Spleen (tissue), 11 donors: ENCODE data around the gene KIT. TPM values are rescaled to one million over a fixed set of nuclear protein-coding genes. Genes with fewer than 3 reads are reported as not detected.

Experiments
- DNase-seq: peaks from one replicate; pipeline ENCODE4 v3.0.0-alpha.2; 2020
- H3K27ac ChIP-seq, 8 donors: fragments of 200-600 bp; sonication (generic) in 7 of 8; 1 replicate in 4 of 8; 2 replicates in 4 of 8; pipeline versions ENCODE4 v1.5.0 to v1.8.0; 2016 to 2021; ENCODE audit warnings: inconsistent platforms in 4 of 8, mild to moderate bottlenecking in 4 of 8, moderate library complexity in 1 of 8
- H3K27me3 ChIP-seq, 7 donors: fragments of 200-600 bp; sonication (generic) in 6 of 7; replicated peaks in 1 of 7; 1 replicate in 4 of 7; 2 replicates in 3 of 7; pipeline versions ENCODE4 v1.5.0 to v1.8.0; 2016 to 2021; ENCODE audit warnings: inconsistent platforms in 3 of 7, mild to moderate bottlenecking in 1 of 7
- H3K36me3 ChIP-seq, 6 donors: fragments of 200-600 bp; sonication (generic) in 5 of 6; 1 replicate in 4 of 6; 2 replicates in 2 of 6; pipeline versions ENCODE4 v1.5.0 to v1.8.0; 2016 to 2021; ENCODE audit warnings: inconsistent platforms in 2 of 6
- H3K4me1 ChIP-seq, 6 donors: fragments of 200-600 bp; sonication (generic) in 5 of 6; 1 replicate in 3 of 6; 2 replicates in 3 of 6; pipeline versions ENCODE4 v1.5.0 to v1.8.0; 2016 to 2021; ENCODE audit warnings: inconsistent platforms in 3 of 6
- H3K4me3 ChIP-seq, 8 donors: fragments of 200-600 bp; sonication (generic) in 7 of 8; 1 replicate in 4 of 8; 2 replicates in 4 of 8; pipeline versions ENCODE4 v1.5.0 to v1.8.0; 2016 to 2021; ENCODE audit warnings: inconsistent platforms in 4 of 8, mild to moderate bottlenecking in 4 of 8, moderate library complexity in 2 of 8
- H3K9me3 ChIP-seq, 8 donors: fragments of 200-600 bp; sonication (generic) in 7 of 8; 1 replicate in 4 of 8; 2 replicates in 4 of 8; pipeline versions ENCODE4 v1.5.0 to v1.8.0; 2016 to 2021; ENCODE audit warnings: inconsistent platforms in 4 of 8
- POLR2A ChIP-seq, 3 donors: fragments of 450-650 bp; IDR thresholded peaks; one replicate each; pipeline ENCODE4 v1.5.1; 2017; ENCODE audit warnings: antibody characterized with exemption in 3 of 3, mild to moderate bottlenecking in 1 of 3
- POLR2AphosphoS5 ChIP-seq, 3 donors: sonication (generic); formaldehyde crosslinking; IDR thresholded peaks; one replicate each; pipeline ENCODE4 v1.5.1; 2017; ENCODE audit warnings: antibody characterized with exemption in 3 of 3
- WGBS, 5 donors: extraction: QIAGEN DNeasy Blood & Tissue Kit in 3 of 5; methylation state at CpG; one replicate each; pipeline versions ENCODE4 v1.1.5 to v1.1.7; 2013 to 2018; 5-methylcytosine and 5-hydroxymethylcytosine counted together
- intact Hi-C: fragments of 100-400 bp; cut with DNase I; formaldehyde crosslinking; loops from one replicate; pipeline ENCODE4 v1.15.0; 2023; ENCODE audit warnings: low total_unique reads
- polyA plus RNA-seq, 3 donors: library from polyadenylated mRNA; stranded (reverse); fragments of 200-250 nt; gene quantifications; one replicate each; pipeline ENCODE4 v1.2.1, GENCODE V29; 2013
- total RNA-seq, 7 donors: library from RNA; depleted of rRNA in 3 of 7; stranded (reverse); fragments of >200 nt in 3 of 7; fragmentation: NEBNext Ultra II Directional in 4 of 7; extraction: Animal tissue kit (Norgen Biotek cat#: 25700) in 4 of 7; gene quantifications; one replicate each; pipeline versions ENCODE4 v1.1.0 to v1.2.1, GENCODE V29; 2016 to 2021
- TF ChIP-seq, protein P1 (sequence below), 11 experiments: fragments of 200-600 bp in 7 of 11; fragments of 450-650 bp in 4 of 11; sonication (generic) in 4 of 11; IDR thresholded peaks in 8 of 11; conservative IDR thresholded peaks in 3 of 11; 1 replicate in 7 of 11; 2 replicates in 4 of 11; pipeline versions ENCODE4 v1.4.0 to v1.8.0; 2016 to 2021; ENCODE audit warnings: antibody characterized with exemption in 11 of 11, inconsistent platforms in 4 of 11, mild to moderate bottlenecking in 1 of 11
- donor health status: healthy with polysubstance abuse.
- donor health status: DM: no; HTN: no; CAD: no; lungs with moderate emphysema.
- donor health status: DM: no; HTN: no; CAD: no.
- donor health status: Bipolar disorder and iron deficiency.
- donor health status: healthy.
- donor health status: DM: no; HTN: no; CAD: no.
- donor health status: DM: yes; HTN: yes; CAD: no.

KIT gene
- total and polyA plus RNA-seq, 10 donors, result 0.24 to 16.8 (median 3.2) TPM

DNA sequence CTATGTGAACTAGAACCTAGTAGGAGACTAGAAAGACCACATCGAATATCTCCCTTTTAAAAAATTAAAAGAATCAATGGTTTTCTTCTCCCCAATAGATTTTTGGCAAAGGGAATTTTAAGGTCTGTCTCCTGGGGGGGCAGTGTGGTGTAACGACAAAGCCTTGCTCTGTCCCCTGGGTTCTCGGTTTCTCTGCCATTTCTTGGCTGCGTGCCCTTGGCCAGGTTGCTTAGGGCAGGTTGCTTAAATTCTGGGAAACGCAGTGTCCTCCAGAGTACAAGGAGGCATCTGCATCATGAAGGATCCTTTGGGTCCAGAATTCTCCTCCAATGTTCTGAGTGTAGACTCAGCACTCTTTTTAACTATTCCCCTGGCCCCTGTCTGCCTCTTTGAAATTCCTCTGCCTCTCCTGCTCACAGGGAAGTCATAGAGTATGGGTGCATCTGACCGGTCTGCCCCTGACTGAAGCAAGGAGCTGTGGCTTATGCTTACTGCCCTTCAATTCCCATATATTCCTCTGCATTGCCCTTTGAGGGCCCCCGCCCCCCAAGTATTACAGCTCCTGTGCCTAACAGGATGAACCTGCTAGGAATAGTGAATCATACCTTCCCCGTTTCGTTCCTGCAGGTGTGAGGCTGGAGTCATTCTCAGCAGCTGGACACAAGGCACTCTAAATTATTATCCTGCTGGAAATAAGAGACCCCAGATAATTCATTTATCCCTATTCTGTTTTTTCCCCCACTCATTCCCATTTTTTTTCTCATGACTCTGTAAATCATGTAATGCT lies 2.2 kb downstream of the KIT start:
- intact Hi-C loops, result no loop called here
- H3K27me3 ChIP-seq, result peaks cover 0 to 78% (median 23%) of the 10 kb centered on the region in 7 donors
- H3K9me3 ChIP-seq, result no peaks in the 10 kb centered on the region
- no peaks in the 10 kb centered on the region for H3K36me3 ChIP-seq
- peaks cover 6 to 38% (median 28%) of the 10 kb centered on the region in 6 donors for H3K4me1 ChIP-seq
- 21 to 43% (median 27%) methylated on average over 8 to 9 of the region's 9 CpGs for WGBS, 5 donors
- TF ChIP-seq POLR2AphosphoS5 (IDR thresholded peaks at IDR 0.05) (no peak), POLR2A (IDR thresholded peaks at IDR 0.05) (no peak)
- TF ChIP-seq, protein P1, sequence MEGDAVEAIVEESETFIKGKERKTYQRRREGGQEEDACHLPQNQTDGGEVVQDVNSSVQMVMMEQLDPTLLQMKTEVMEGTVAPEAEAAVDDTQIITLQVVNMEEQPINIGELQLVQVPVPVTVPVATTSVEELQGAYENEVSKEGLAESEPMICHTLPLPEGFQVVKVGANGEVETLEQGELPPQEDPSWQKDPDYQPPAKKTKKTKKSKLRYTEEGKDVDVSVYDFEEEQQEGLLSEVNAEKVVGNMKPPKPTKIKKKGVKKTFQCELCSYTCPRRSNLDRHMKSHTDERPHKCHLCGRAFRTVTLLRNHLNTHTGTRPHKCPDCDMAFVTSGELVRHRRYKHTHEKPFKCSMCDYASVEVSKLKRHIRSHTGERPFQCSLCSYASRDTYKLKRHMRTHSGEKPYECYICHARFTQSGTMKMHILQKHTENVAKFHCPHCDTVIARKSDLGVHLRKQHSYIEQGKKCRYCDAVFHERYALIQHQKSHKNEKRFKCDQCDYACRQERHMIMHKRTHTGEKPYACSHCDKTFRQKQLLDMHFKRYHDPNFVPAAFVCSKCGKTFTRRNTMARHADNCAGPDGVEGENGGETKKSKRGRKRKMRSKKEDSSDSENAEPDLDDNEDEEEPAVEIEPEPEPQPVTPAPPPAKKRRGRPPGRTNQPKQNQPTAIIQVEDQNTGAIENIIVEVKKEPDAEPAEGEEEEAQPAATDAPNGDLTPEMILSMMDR (IDR thresholded peaks at IDR 0.05 in 8 of 11, conservative IDR thresholded peaks at IDR 0.05 in 3 of 11), result no peak
- no peak for DNase-seq
- no peak overlapping the region for H3K27ac ChIP-seq
- peak overlapping the region in 5 of 8 donors; percentile 47 to 74 (median 55) for H3K4me3 ChIP-seq

DNA sequence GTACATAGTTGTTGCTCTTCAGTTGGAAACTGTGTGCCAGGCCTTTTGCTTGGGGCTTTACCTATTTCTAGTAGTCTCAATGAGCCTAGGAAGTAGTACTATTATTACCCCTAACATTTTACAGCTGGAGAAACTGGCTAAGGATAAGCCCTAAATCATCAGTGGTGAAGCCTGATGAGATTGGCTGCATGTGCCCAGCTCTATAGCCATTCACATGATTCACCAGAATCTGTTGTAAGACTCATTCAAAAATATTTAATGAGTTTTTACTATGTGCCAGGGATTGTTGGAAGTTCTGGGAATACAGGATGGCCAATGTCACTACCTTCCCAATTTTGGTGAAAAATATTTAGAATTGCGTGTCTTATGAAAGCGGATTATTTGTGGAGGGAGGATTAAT lies 2.8 kb downstream of the KIT start:
- WGBS, 5 donors, result 92 to 98% (median 96%) methylated on average over 2 of the region's 2 CpGs

DNA sequence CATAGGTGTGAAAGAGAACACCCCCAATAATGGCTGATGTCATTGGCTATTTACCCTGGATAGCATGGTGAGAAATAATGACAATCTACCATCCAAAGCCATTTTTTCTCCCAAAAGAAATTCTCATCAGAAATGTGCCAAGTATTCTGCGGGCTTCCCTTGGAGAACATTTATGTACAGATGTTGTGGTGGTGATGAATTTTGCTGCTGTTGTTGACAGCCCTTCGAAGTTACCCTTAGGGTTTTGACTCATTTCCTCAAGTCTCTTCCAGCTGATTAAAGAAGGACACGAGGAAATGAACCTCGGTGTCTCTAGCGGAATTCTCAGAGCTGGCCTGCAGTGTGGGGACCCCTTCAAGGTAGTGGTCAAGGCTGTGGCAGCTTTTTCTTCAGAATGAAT lies 3.4 kb downstream of the KIT start:
- TF ChIP-seq POLR2AphosphoS5 (IDR thresholded peaks at IDR 0.05), result no peak
- 28 to 39% (median 39%) methylated on average over 5 of the region's 5 CpGs for WGBS, 5 donors
- H3K4me1 ChIP-seq, result peaks cover 6 to 38% (median 28%) of the 10 kb centered on the region in 6 donors
- no peaks in the 10 kb centered on the region for H3K36me3 ChIP-seq
- H3K9me3 ChIP-seq, result no peaks in the 10 kb centered on the region
- no peak overlapping the region for H3K4me3 ChIP-seq
- no peak for DNase-seq
- peaks cover 0 to 78% (median 23%) of the 10 kb centered on the region in 7 donors for H3K27me3 ChIP-seq
- intact Hi-C loops, result no loop called here
- no peak overlapping the region for H3K27ac ChIP-seq

More for the DNA sequence above, 2.8 kb downstream of the KIT start:
- Histone ChIP-seq H3K27me3 (peaks cover 0 to 78% (median 23%) of the 10 kb centered on the region in 7 donors), H3K4me1 (peaks cover 6 to 38% (median 28%) of the 10 kb centered on the region in 6 donors), H3K9me3 (no peaks in the 10 kb centered on the region), H3K4me3 (no peak overlapping the region), H3K27ac (no peak overlapping the region), H3K36me3 (no peaks in the 10 kb centered on the region)
- no peak for TF ChIP-seq POLR2AphosphoS5 (IDR thresholded peaks at IDR 0.05)
- TF ChIP-seq, protein P1 (IDR thresholded peaks at IDR 0.05 in 8 of 11, conservative IDR thresholded peaks at IDR 0.05 in 3 of 11), result no peak
- TF ChIP-seq POLR2A (IDR thresholded peaks at IDR 0.05), result no peak
- intact Hi-C loops, result no loop called here
- no peak for DNase-seq

DNA sequence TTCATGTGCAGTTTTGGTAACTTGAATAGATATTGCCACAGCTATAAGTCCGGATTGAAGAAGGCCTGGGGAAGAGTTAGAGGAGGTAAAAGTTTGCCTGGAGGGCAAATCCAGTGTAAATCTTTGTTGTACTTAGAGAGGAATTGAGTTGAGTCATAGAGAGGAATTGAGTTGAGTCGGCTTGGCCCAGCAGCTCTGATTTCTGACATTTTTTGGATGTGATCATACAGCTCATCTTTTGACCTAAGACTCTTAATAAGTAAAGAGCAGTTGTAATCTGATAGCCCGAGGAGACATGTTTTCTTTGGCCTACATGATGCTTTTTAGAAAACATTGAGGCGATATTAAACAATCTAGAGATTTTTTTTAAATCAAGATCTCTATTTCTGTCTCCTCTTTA lies 3.9 kb downstream of the KIT start:
- H3K27ac ChIP-seq, result no peak overlapping the region
- TF ChIP-seq, protein P1 (IDR thresholded peaks at IDR 0.05 in 8 of 11, conservative IDR thresholded peaks at IDR 0.05 in 3 of 11), result no peak
- TF ChIP-seq POLR2A (IDR thresholded peaks at IDR 0.05) (no peak), POLR2AphosphoS5 (IDR thresholded peaks at IDR 0.05) (no peak)
- no peak for DNase-seq
- peaks cover 0 to 76% (median 23%) of the 10 kb centered on the region in 7 donors for H3K27me3 ChIP-seq
- WGBS, 5 donors, result 56 to 80% (median 65%) methylated on average over 4 of the region's 4 CpGs
- no peaks in the 10 kb centered on the region for H3K36me3 ChIP-seq
- intact Hi-C loops, result no loop called here
- H3K4me3 ChIP-seq, result no peak overlapping the region
- no peaks in the 10 kb centered on the region for H3K9me3 ChIP-seq
- H3K4me1 ChIP-seq, result peaks cover 6 to 37% (median 28%) of the 10 kb centered on the region in 6 donors
